GM13977 (cell line): ENCODE measurements around the gene LAPTM5.

Experiments
- DNase-seq: peaks from one replicate; pipeline ENCODE4 v3.0.0; 2012; ENCODE audit warnings: low spot score
- in situ Hi-C: fragments of 300-500 bp; cut with MboI; formaldehyde crosslinking; loops from one replicate; pipeline ENCODE4 v1.12.0; 2022; ENCODE audit warnings: low sequenced_read_pairs, low pct_unique_long_range_greater_than_20kb, mixed read lengths, inconsistent platforms; ENCODE audit not compliant: unreplicated experiment
- TF ChIP-seq, protein P1 (sequence below): IDR thresholded peaks from 2 replicates; pipeline ENCODE4 v1.5.1; 2012; ENCODE audit warnings: mild to moderate bottlenecking, control low read depth; ENCODE audit not compliant: insufficient read depth; ENCODE audit errors: extremely low read depth, missing control alignments

The LAPTM5 gene

DNA sequence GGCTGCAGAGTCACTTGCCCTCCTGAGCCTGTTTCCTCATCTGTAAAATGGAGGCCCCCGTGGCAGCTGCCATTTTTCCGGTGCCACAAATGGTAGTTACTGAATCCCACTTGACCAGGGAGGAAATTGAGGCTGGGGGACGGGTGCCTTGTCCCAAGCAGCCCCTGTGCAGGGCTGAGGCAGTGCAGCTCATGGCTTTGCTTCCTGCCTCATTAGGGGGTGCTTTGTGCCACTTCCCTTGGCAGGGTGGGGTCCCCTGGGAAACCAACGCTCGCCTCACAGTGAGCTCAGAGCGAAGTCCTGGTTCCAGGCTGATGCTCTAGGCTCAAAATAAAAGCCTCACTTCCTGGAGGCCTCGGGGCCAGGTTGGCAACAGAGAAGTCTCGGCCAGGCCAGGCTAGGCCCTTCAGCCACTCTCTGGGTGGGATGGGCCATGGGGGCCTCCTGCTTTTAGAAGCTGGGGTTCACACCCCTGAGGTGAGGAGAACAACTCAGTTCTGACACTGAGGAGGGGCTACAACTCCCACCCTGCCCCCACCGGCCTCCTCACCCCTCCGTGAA, 6.8 kb downstream of the LAPTM5 start:
- in situ Hi-C loops: no loop called here
- no peak for DNase-seq
- TF ChIP-seq, protein P1, sequence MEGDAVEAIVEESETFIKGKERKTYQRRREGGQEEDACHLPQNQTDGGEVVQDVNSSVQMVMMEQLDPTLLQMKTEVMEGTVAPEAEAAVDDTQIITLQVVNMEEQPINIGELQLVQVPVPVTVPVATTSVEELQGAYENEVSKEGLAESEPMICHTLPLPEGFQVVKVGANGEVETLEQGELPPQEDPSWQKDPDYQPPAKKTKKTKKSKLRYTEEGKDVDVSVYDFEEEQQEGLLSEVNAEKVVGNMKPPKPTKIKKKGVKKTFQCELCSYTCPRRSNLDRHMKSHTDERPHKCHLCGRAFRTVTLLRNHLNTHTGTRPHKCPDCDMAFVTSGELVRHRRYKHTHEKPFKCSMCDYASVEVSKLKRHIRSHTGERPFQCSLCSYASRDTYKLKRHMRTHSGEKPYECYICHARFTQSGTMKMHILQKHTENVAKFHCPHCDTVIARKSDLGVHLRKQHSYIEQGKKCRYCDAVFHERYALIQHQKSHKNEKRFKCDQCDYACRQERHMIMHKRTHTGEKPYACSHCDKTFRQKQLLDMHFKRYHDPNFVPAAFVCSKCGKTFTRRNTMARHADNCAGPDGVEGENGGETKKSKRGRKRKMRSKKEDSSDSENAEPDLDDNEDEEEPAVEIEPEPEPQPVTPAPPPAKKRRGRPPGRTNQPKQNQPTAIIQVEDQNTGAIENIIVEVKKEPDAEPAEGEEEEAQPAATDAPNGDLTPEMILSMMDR: no peak

DNA sequence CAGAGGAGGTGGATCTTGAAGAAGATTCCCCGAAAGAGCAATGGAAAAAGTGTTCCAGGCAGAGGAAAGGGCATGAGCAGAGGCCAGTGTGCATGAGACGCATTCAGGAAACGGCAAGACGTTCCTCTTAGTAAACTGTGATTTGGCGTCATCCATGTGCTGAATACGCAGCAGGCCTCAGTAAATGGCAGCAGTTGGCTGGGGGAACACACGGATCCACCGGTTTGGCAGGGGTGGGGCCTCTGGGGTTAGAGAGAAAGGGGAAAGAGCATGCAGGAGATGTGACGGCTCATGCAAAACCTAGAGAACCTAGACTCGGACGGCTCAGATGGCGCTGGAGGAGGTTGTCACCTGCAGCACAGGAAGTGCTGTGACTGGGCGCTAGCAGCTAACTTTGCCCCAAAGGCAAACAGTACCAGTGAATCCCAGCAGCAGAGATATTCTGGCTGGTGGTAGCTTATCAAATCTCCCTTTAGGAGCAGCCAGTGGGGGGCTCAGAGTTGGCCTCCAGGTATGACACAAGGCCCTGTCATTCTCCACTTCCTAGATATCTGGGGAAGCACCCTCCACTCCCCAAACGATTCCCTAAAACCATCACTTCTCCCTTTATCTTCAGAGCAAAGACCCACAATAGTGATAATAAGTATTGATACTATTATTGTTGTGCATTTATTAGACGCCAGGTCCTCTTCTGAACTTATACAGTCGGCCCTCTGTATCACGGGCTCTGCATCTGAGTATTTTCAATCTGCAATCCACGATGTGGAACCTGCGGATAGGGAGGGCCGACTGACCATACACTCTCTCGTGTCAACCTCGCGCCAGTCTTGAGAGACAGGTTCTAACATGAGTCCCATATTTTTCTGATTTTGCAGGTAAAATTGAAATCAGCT, 7.6 kb downstream of the LAPTM5 start:
- TF ChIP-seq, protein P1: no peak
- no peak for DNase-seq
- in situ Hi-C loops: no loop called here

DNA sequence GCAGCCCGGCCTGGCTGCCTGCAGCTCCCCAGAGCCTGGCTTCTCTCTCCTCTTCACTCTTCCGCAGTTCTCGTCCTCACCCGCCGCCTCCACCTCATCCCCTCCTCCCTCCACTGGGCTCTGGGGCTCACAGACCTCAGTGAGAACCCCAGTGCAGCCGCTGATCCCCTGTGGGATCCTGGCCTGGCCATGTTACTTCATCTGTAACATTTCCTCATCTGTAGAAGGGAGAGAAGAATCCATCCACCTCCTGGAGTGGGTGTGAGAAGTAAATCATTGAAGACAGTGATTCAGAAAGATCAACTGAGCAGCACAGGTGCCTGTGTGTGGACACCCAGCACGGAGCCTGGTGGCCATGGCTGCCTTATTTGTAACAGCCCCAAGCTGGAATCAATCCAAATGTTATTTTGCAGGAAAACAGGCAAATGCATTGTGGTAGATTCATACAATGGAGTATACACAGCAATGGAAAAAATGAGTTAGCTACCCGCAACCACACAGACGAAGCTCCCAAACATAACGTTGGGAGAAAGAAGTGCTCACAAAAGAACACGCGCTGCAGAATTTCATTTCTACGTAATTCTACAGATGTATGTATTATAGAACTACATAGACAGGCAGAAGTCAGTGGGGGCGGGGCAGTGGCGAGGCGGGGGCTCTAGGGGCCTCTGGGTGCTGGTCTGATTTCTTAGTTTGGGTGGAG, 8.7 kb downstream of the LAPTM5 start:
- in situ Hi-C loops: no loop called here
- TF ChIP-seq, protein P1: no peak
- no peak for DNase-seq

DNA sequence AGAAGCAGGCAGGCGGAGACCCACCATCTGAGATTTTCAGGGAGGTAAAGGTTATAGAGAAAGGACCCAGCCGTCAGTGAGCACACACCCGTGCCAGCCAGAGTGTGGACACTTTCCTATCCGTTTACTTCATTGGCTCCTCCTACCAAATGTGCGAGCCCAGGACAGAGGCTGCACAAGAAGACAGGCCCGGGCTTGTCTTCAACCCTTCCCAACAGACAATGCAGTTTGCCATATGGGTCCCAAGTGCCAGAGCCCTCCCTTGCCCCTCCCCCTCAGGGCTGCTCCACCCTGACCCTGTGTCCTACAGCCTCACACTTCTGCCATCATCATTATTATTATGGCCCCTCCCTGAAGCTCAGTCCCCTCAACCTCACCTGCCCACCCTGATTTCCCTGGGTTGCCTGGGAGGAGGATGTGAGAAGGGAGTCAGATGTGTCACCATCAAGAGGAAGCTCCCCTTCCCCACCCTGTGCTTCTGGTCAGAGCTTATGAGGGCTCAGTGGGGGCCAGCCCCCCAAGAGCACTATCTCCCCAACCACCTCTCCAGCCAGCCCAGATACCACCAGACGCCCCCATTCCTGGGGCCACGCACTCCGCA, 9.4 kb downstream of the LAPTM5 start:
- TF ChIP-seq, protein P1: no peak
- DNase-seq: peak; percentile 36
- in situ Hi-C loops: no loop called here

DNA sequence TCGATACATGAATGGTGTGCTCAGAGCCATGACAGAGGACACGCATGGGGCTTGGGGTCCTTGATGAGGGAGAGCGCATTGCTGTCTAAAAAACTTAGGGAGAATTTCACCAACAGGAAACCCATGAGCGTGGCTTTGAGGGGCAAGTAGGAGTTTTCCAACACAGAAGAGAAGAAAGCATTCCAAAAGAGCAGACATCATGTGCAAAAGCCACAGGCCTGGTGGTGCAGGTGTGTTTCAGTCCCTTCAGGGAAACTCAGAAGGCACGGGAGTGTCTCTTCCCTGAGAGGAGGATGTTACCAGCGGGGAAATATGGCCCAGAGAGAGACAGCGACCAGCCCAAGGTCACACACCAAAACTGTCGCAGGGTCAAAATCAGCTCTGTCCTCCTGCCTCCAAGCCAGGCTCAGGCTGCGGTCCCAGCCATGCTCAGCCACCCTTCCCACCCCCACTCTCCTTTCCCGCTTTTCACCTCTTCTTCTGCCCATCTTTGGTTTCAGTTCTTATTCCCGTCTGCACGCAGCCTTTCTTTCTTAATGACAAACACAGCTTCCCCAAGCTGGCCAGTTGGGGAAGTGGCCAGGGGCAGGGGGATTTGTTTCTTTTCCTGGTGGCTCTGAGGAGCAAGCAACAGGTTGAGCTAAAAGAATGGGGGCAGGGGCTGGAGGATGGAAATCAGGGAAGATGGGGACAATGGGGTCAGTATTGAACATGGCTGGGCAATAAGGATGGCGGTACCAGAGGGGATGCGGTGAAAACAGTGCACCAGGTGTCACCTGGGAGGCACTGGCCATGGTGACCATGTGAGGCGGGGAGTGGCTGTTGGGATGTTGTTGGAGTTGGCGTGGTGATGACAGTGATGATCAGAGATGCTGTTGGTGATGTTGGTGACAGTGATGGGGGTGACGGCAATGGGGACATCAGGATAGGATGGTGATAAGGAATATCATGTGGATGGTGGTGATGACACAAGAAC, 10.3 kb downstream of the LAPTM5 start:
- no peak for DNase-seq
- TF ChIP-seq, protein P1: no peak
- in situ Hi-C loops: no loop called here
